Retinal pigment epithelial cell (primary cell): ENCODE data around the gene PPP2R5E.
"Not testable (repeated sequence)": the region's sequence is repeated elsewhere in the genome, so short reads cannot be mapped to it uniquely, and the experiment has no call there.

ENCODE experiments used
- DNase-seq: peaks from one replicate; pipeline ENCODE4 v3.0.0-alpha.2; 2010; ENCODE audit warnings: low read depth
- H3K4me3 ChIP-seq: 2 replicates; pipeline ENCODE4 v1.5.1; 2011; ENCODE audit warnings: mild to moderate bottlenecking, low read length, control low read depth, moderate library complexity
- CTCF ChIP-seq: conservative IDR thresholded peaks from 2 replicates; pipeline ENCODE4 v1.5.1; 2011; ENCODE audit warnings: low read depth, low read length, control low read depth, inconsistent platforms

PPP2R5E gene

GRCh38 chr14:63523735-63524426, 19.3 kb downstream of the PPP2R5E start:
- H3K4me3 ChIP-seq, result no peak overlapping the region
- no peak for DNase-seq
- no peak for TF ChIP-seq CTCF

- DNase-seq, result not testable (repeated sequence)
Measured at GRCh38 chr14:63522511-63522910, 20.7 kb downstream of the PPP2R5E start.

GRCh38 chr14:63517354-63517753, 25.8 kb downstream of the PPP2R5E start:
- no peak for DNase-seq
- TF ChIP-seq CTCF, result no peak
- no peak overlapping the region for H3K4me3 ChIP-seq

More at GRCh38 chr14:63522511-63522910, 20.7 kb downstream of the PPP2R5E start:
- H3K4me3 ChIP-seq, result not testable (repeated sequence)

- DNase-seq, result no peak
- no peak for TF ChIP-seq CTCF
- no peak overlapping the region for H3K4me3 ChIP-seq
Measured at GRCh38 chr14:63515240-63515639, 27.9 kb downstream of the PPP2R5E start.

- H3K4me3 ChIP-seq, result no peak overlapping the region
- no peak for DNase-seq
- no peak for TF ChIP-seq CTCF
Measured at GRCh38 chr14:63513756-63514155, 29.4 kb downstream of the PPP2R5E start.

- no peak overlapping the region for H3K4me3 ChIP-seq
- no peak for TF ChIP-seq CTCF
- DNase-seq, result no peak
Measured at GRCh38 chr14:63512861-63513260, 30.3 kb downstream of the PPP2R5E start.

GRCh38 chr14:63510538-63510937, 32.6 kb downstream of the PPP2R5E start:
- H3K4me3 ChIP-seq, result no peak overlapping the region
- no peak for DNase-seq
- TF ChIP-seq CTCF, result no peak
